Karpas-422 (cell line): ENCODE measurements around the gene DCN. TPM values are rescaled to one million over a fixed set of nuclear protein-coding genes. Genes with fewer than 3 reads are reported as not detected.
A peak's percentile ranks its signal among the peaks of the same experiment; 100 is the strongest.
"Not testable (repeated sequence)": the region's sequence is repeated elsewhere in the genome, so short reads cannot be mapped to it uniquely, and the experiment has no call there.

Experiments
- DNase-seq: peaks from one replicate; pipeline ENCODE4 v3.0.0-alpha.2; 2015
- H2AFZ ChIP-seq: fragments of 200-600 bp; sonication (generic); 2 replicates; pipeline ENCODE4 v1.6.1; 2014; ENCODE audit warnings: antibody characterized with exemption, low read length, mixed read lengths
- H3K27ac ChIP-seq: fragments of 200-600 bp; sonication (generic); 2 replicates; pipeline ENCODE4 v1.5.1; 2014; ENCODE audit warnings: mild to moderate bottlenecking, low read length, moderate library complexity
- H3K27me3 ChIP-seq: fragments of 200-600 bp; sonication (generic); 2 replicates; pipeline ENCODE4 v1.6.1; 2014; ENCODE audit warnings: low read length, mixed read lengths
- H3K36me3 ChIP-seq: fragments of 200-600 bp; sonication (generic); 2 replicates; pipeline ENCODE4 v1.6.1; 2014; ENCODE audit warnings: low read length, mixed read lengths; ENCODE audit not compliant: insufficient read depth
- H3K4me1 ChIP-seq: fragments of 200-600 bp; sonication (generic); 2 replicates; pipeline ENCODE4 v1.6.1; 2014; ENCODE audit warnings: mild to moderate bottlenecking, low read length, mixed read lengths
- H3K4me2 ChIP-seq: fragments of 200-600 bp; sonication (generic); 2 replicates; pipeline ENCODE4 v1.6.1; 2014; ENCODE audit warnings: low read length, low read depth, mild to moderate bottlenecking; ENCODE audit not compliant: poor library complexity, severe bottlenecking
- H3K4me3 ChIP-seq: fragments of 200-600 bp; sonication (generic); 2 replicates; pipeline ENCODE4 v1.5.1; 2014; ENCODE audit warnings: mild to moderate bottlenecking, antibody characterized with exemption, low read length, mixed read lengths
- H3K79me2 ChIP-seq: fragments of 200-600 bp; sonication (generic); 2 replicates; pipeline ENCODE4 v1.6.1; 2014; ENCODE audit warnings: mild to moderate bottlenecking, low read length, mixed read lengths
- H3K9ac ChIP-seq: fragments of 200-600 bp; sonication (generic); 2 replicates; pipeline ENCODE4 v1.6.0; 2014; ENCODE audit warnings: low read length
- H3K9me2 ChIP-seq: fragments of 200-600 bp; sonication (generic), shearing (Covaris generic); replicated peaks from 2 replicates; pipeline ENCODE4 v1.6.0; 2014; ENCODE audit warnings: mild to moderate bottlenecking, low read length, moderate library complexity; ENCODE audit not compliant: insufficient read depth
- H3K9me3 ChIP-seq: fragments of 300-700, 200-600 bp; sonication (generic); 2 replicates; pipeline ENCODE4 v1.6.1; 2014; ENCODE audit warnings: low read length, mixed read lengths
- H4K20me1 ChIP-seq: fragments of 200-600 bp; sonication (generic); 2 replicates; pipeline ENCODE4 v1.6.1; 2014; ENCODE audit warnings: mild to moderate bottlenecking, antibody characterized with exemption, low read length, low read depth; ENCODE audit not compliant: insufficient read depth
- total RNA-seq: library from RNA; depleted of rRNA; stranded (reverse); fragments of >200 nt; shearing (Covaris generic); gene quantifications from 2 replicates; pipeline ENCODE4 v1.2.3, GENCODE V29; 2014; ENCODE audit warnings: low replicate concordance

Gene DCN
- total RNA-seq, 1 experiment from 2014 or later: 1,580 TPM

DNA sequence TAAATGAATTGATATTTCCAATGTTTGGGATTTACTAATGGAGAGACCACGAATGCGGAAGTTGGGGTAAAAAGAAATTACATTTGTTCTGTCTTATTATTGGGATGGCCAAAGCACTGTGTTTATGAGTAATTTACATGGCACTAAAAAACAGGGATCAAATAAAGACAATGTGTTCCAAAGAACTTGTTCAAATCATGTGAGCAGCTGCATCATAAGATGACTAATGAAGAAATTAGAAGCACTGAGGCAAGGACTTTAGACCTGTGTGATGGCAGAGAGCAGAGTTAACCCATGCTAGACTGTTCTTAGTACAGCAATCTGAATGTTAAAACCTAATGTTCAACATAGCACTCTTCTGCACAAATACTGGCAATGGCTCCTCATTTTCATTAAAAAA is 34.3 kb upstream of the DCN start:
- Histone ChIP-seq H3K79me2 (no peaks in the 10 kb centered on the region), H3K27me3 (no peaks in the 10 kb centered on the region), H3K27ac (no peak overlapping the region), H2AFZ (no peak overlapping the region), H3K36me3 (no peaks in the 10 kb centered on the region), H3K9me2 (no peaks in the 10 kb centered on the region), H4K20me1 (no peaks in the 10 kb centered on the region), H3K9ac (no peak overlapping the region), H3K4me1 (peaks cover 2% of the 10 kb centered on the region), H3K4me2 (no peak overlapping the region), H3K9me3 (peaks cover 9% of the 10 kb centered on the region; the same call in 1 of the 2 replicates), H3K4me3 (no peak overlapping the region)
- no peak for DNase-seq

DNA sequence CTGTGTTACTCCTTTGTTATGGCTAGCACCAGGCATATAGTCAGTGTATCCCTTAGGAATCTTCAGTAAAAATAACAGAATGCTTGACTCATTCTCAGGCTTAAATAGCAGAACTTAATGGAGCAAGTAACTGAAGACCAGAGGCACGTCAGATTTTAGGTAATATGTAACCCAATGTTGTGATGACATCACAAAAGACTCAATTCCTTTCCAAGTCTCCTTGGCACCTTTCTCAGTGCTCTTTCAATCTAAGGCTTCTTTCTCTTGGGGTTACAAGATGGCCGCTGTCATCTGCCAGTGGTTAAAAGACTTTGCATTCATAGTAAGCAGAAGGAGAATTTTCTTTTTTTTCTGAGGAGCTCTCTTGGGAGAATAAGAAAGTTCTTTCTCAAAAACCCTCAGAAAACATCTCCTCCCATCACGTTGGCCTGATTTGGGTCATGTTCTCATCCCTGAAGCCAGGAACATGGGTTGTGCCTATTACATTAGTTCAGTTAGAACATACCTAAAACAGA is 33.4 kb upstream of the DCN start:
- peaks cover 9% of the 10 kb centered on the region; the same call in 1 of the 2 replicates for H3K9me3 ChIP-seq
- H3K79me2 ChIP-seq: no peaks in the 10 kb centered on the region
- DNase-seq: no peak
- no peaks in the 10 kb centered on the region for H3K27me3 ChIP-seq
- H3K4me2 ChIP-seq: no peak overlapping the region
- no peak overlapping the region for H2AFZ ChIP-seq
- H3K36me3 ChIP-seq: no peaks in the 10 kb centered on the region
- H3K9me2 ChIP-seq: no peaks in the 10 kb centered on the region
- no peaks in the 10 kb centered on the region for H4K20me1 ChIP-seq
- H3K4me3 ChIP-seq: no peak overlapping the region
- no peak overlapping the region for H3K27ac ChIP-seq
- H3K9ac ChIP-seq: no peak overlapping the region
- H3K4me1 ChIP-seq: peaks cover 8% of the 10 kb centered on the region

GRCh38 chr12:91211866-91212265 is 29.2 kb upstream of the DCN start:
- H3K9ac ChIP-seq: no peak overlapping the region
- no peaks in the 10 kb centered on the region for H3K36me3 ChIP-seq
- H3K9me3 ChIP-seq: peaks cover 9% of the 10 kb centered on the region; the same call in 1 of the 2 replicates
- H3K27me3 ChIP-seq: no peaks in the 10 kb centered on the region
- DNase-seq: no peak
- H3K4me1 ChIP-seq: peaks cover 8% of the 10 kb centered on the region
- no peaks in the 10 kb centered on the region for H3K9me2 ChIP-seq
- H3K79me2 ChIP-seq: no peaks in the 10 kb centered on the region
- H3K4me3 ChIP-seq: no peak overlapping the region
- no peak overlapping the region for H3K27ac ChIP-seq
- H3K4me2 ChIP-seq: peak overlapping the region; percentile 13
- no peak overlapping the region; the same call in 1 of the 2 replicates for H2AFZ ChIP-seq
- H4K20me1 ChIP-seq: no peaks in the 10 kb centered on the region

- no peak overlapping the region for H3K27ac ChIP-seq
- no peak overlapping the region for H2AFZ ChIP-seq
- DNase-seq: no peak
- no peak overlapping the region for H3K9ac ChIP-seq
- no peaks in the 10 kb centered on the region for H3K79me2 ChIP-seq
- peaks cover 15% of the 10 kb centered on the region for H3K4me1 ChIP-seq
- H3K4me3 ChIP-seq: no peak overlapping the region
- no peak overlapping the region for H3K4me2 ChIP-seq
- H3K9me3 ChIP-seq: peaks cover 9% of the 10 kb centered on the region; the same call in 1 of the 2 replicates
- H4K20me1 ChIP-seq: no peaks in the 10 kb centered on the region
- H3K9me2 ChIP-seq: no peaks in the 10 kb centered on the region
- H3K27me3 ChIP-seq: no peaks in the 10 kb centered on the region
- no peaks in the 10 kb centered on the region for H3K36me3 ChIP-seq
Observed at GRCh38 chr12:91210618-91211017, 28.0 kb upstream of the DCN start.

GRCh38 chr12:91210144-91210543 is 27.5 kb upstream of the DCN start:
- no peaks in the 10 kb centered on the region for H3K36me3 ChIP-seq
- H3K27me3 ChIP-seq: no peaks in the 10 kb centered on the region
- H3K4me1 ChIP-seq: peaks cover 19% of the 10 kb centered on the region
- H3K27ac ChIP-seq: no peak overlapping the region
- H3K9ac ChIP-seq: no peak overlapping the region
- H3K9me3 ChIP-seq: peaks cover 9% of the 10 kb centered on the region; the same call in 1 of the 2 replicates
- no peak for DNase-seq
- H3K4me3 ChIP-seq: no peak overlapping the region
- no peaks in the 10 kb centered on the region for H3K79me2 ChIP-seq
- H3K4me2 ChIP-seq: no peak overlapping the region
- H2AFZ ChIP-seq: no peak overlapping the region
- no peaks in the 10 kb centered on the region for H3K9me2 ChIP-seq
- no peaks in the 10 kb centered on the region for H4K20me1 ChIP-seq

- not testable (repeated sequence) for H3K27ac ChIP-seq, H3K9me2 ChIP-seq, H3K27me3 ChIP-seq, H3K79me2 ChIP-seq, H3K36me3 ChIP-seq, H3K9ac ChIP-seq, H3K4me2 ChIP-seq, H3K9me3 ChIP-seq, H3K4me3 ChIP-seq, H2AFZ ChIP-seq, DNase-seq, H4K20me1 ChIP-seq
- H3K4me1 ChIP-seq: peaks cover 24% of the 10 kb centered on the region
Observed at GRCh38 chr12:91207301-91207700, 24.7 kb upstream of the DCN start.

DNA sequence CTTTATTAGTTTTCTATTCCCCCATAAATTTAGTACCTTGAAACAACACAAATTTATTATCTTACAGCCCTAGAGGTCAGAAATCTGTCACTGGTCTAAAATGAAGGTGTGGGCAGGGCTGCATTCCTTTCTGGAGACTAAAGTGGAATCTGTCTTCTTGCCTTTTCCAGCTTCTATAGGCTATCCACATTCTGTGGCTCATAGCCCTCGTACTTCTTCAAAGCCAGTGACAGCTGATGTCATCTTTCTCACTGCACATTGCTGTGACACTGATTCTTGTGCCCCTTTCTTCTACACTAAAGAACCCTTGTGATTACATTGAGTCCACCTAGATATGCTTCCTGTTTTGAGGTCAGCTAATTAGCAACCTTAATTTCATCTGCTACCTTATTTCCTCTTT is 23.2 kb upstream of the DCN start:
- Histone ChIP-seq H3K79me2 (no peaks in the 10 kb centered on the region), H3K36me3 (no peaks in the 10 kb centered on the region), H2AFZ (peak overlapping the region; percentile 12; the same call in 1 of the 2 replicates), H3K4me3 (no peak overlapping the region), H3K9ac (no peak overlapping the region), H3K27ac (0 out of 2 replicates have a peak overlapping the region, but pooled peaks have one; percentile 25), H3K9me2 (no peaks in the 10 kb centered on the region; the same call in 1 of the 2 replicates), H3K4me2 (no peak overlapping the region), H3K9me3 (no peaks in the 10 kb centered on the region), H3K27me3 (no peaks in the 10 kb centered on the region), H4K20me1 (no peaks in the 10 kb centered on the region), H3K4me1 (peaks cover 16% of the 10 kb centered on the region)
- peak; percentile 43 for DNase-seq

GRCh38 chr12:91204421-91204820 is 21.8 kb upstream of the DCN start:
- no peak for DNase-seq
- Histone ChIP-seq H3K79me2 (no peaks in the 10 kb centered on the region), H2AFZ (no peak overlapping the region), H3K36me3 (no peaks in the 10 kb centered on the region), H3K4me2 (no peak overlapping the region), H3K9ac (no peak overlapping the region), H4K20me1 (no peaks in the 10 kb centered on the region), H3K4me1 (peaks cover 16% of the 10 kb centered on the region), H3K27ac (no peak overlapping the region), H3K9me3 (no peaks in the 10 kb centered on the region), H3K27me3 (no peaks in the 10 kb centered on the region), H3K4me3 (no peak overlapping the region), H3K9me2 (no peaks in the 10 kb centered on the region; the same call in 1 of the 2 replicates)
